SK-N-SH (cell line): ENCODE results near the gene ISCA2. TPM values are rescaled to one million over a fixed set of nuclear protein-coding genes. Genes with fewer than 3 reads are reported as not detected.

Source experiments
- CTCF ChIA-PET: fragments of 300-600, 350-600 bp; formaldehyde crosslinking; extraction: SDS; loops from one replicate; lab custom pipeline; 2021; lab: Yijun Ruan, JAX
- POLR2A ChIA-PET: fragments of 350-600 bp; sonication (Branson Sonifier 250); formaldehyde crosslinking; extraction: SDS; loops from one replicate; lab custom pipeline; 2020; ENCODE audit warnings: antibody characterized with exemption, inconsistent platforms; lab: Yijun Ruan, JAX
- DNase-seq: peaks from one replicate; pipeline ENCODE4 v3.0.0; 2012
- H2AFZ ChIP-seq: fragments of 200-600 bp; sonication (generic); 2 replicates; pipeline ENCODE4 v1.8.1; 2016; ENCODE audit warnings: antibody characterized with exemption, mild to moderate bottlenecking, low read depth
- H3F3A ChIP-seq: fragments of 200-600 bp; sonication (generic); replicated peaks from 2 replicates; pipeline ENCODE3; 2016; ENCODE audit warnings: antibody characterized with exemption, mild to moderate bottlenecking; ENCODE audit not compliant: insufficient read depth
- H3K27ac ChIP-seq, 2 experiments: fragments of 200-500 bp in 1 of 2; fragments of 200-600 bp in 1 of 2; sonication (Bioruptor generic) in 1 of 2; sonication (generic), shearing (Covaris generic) in 1 of 2; 2 replicates each; pipeline versions ENCODE4 v1.5.1 to v1.6.1; 2014 to 2016; ENCODE audit warnings: low read depth in 2 of 2, inconsistent platforms in 1 of 2, low read length in 1 of 2, mild to moderate bottlenecking in 1 of 2, mixed read lengths in 1 of 2
- H3K27me3 ChIP-seq: fragments of 200-600 bp; sonication (generic), shearing (Covaris generic); 2 replicates; pipeline ENCODE4 v1.6.1; 2016; ENCODE audit warnings: mixed run types; ENCODE audit not compliant: insufficient read depth
- H3K36me3 ChIP-seq, 2 experiments: fragments of 200-500 bp in 1 of 2; fragments of 200-600 bp in 1 of 2; sonication (Bioruptor generic) in 1 of 2; sonication (generic) in 1 of 2; replicated peaks in 1 of 2; 2 replicates each; pipeline versions ENCODE3 to v1.5.1; 2014 to 2016; ENCODE audit warnings: low read length in 1 of 2, mild to moderate bottlenecking in 1 of 2; ENCODE audit not compliant: insufficient read depth in 2 of 2, control insufficient read depth in 1 of 2
- H3K4me1 ChIP-seq, 2 experiments: fragments of 200-500 bp in 1 of 2; fragments of 200-600 bp in 1 of 2; sonication (Bioruptor generic) in 1 of 2; sonication (generic), shearing (Covaris generic) in 1 of 2; 2 replicates each; pipeline versions ENCODE4 v1.5.1 to v1.6.1; 2014 to 2016; ENCODE audit warnings: low read depth in 1 of 2, low read length in 1 of 2, mixed run types in 1 of 2; ENCODE audit not compliant: insufficient read depth in 2 of 2, control insufficient read depth in 1 of 2
- H3K4me2 ChIP-seq: fragments of 200-600 bp; sonication (generic), shearing (Covaris generic); 2 replicates; pipeline ENCODE4 v1.6.1; 2017; ENCODE audit warnings: mixed run types
- H3K4me3 ChIP-seq, 2 experiments: fragments of 200-500 bp in 1 of 2; fragments of 200-600 bp in 1 of 2; sonication (Bioruptor generic) in 1 of 2; sonication (generic), shearing (Covaris generic) in 1 of 2; 2 replicates each; pipeline versions ENCODE4 v1.5.1 to v1.8.1; 2014 to 2016; ENCODE audit warnings: low read depth in 2 of 2, inconsistent platforms in 1 of 2, low read length in 1 of 2, mild to moderate bottlenecking in 1 of 2, mixed read lengths in 1 of 2, moderate library complexity in 1 of 2
- H3K79me2 ChIP-seq: fragments of 200-600 bp; sonication (generic); 2 replicates; pipeline ENCODE4 v1.8.1; 2017; ENCODE audit warnings: mild to moderate bottlenecking; ENCODE audit not compliant: insufficient read depth
- H3K9ac ChIP-seq: fragments of 200-600 bp; sonication (generic); 2 replicates; pipeline ENCODE4 v1.6.1; 2017; ENCODE audit warnings: mixed run types
- H3K9me2 ChIP-seq: fragments of 200-600 bp; sonication (generic); 2 replicates; pipeline ENCODE4 v1.6.1; 2017; ENCODE audit warnings: mixed run types
- H3K9me3 ChIP-seq: fragments of 200-600 bp; sonication (generic); 2 replicates; pipeline ENCODE4 v1.6.1; 2017; ENCODE audit warnings: mixed run types, mild to moderate bottlenecking, moderate library complexity
- H4K20me1 ChIP-seq: fragments of 200-600 bp; sonication (generic); 2 replicates; pipeline ENCODE4 v1.6.1; 2017; ENCODE audit warnings: mild to moderate bottlenecking, mixed run types; ENCODE audit not compliant: insufficient read depth
- CTCF ChIP-seq: fragments of 200-600 bp; sonication (generic); IDR thresholded peaks from 2 replicates; pipeline ENCODE4 v1.6.1; 2017; ENCODE audit warnings: antibody characterized with exemption, mild to moderate bottlenecking, moderate library complexity
- EP300 ChIP-seq, 2 experiments: IDR thresholded peaks; 2 replicates each; pipeline versions ENCODE4 v1.4.0 to v1.6.1; 2012; ENCODE audit warnings: borderline replicate concordance in 1 of 2, low read depth in 1 of 2, low read length in 1 of 2
- FOSL2 ChIP-seq: IDR thresholded peaks from 2 replicates; pipeline ENCODE4 v1.4.0; 2012; ENCODE audit warnings: low read depth, mild to moderate bottlenecking, moderate library complexity, borderline replicate concordance
- FOXM1 ChIP-seq: IDR thresholded peaks from 2 replicates; pipeline ENCODE4 v1.4.0; 2012; ENCODE audit warnings: low read depth, mild to moderate bottlenecking
- GATA2 ChIP-seq: sonication (generic); formaldehyde crosslinking; IDR thresholded peaks from 2 replicates; pipeline ENCODE4 v1.5.0; 2020; ENCODE audit warnings: mild to moderate bottlenecking, missing genetic modification reagents
- IRF3 ChIP-seq: fragments of 150-350 bp; IDR thresholded peaks from 2 replicates; pipeline ENCODE4 v1.6.1; 2016; ENCODE audit warnings: mild to moderate bottlenecking, low read depth, low read length
- JUND ChIP-seq: IDR thresholded peaks from 2 replicates; pipeline ENCODE4 v1.4.0; 2012
- MEF2A ChIP-seq: IDR thresholded peaks from 2 replicates; pipeline ENCODE4 v1.4.0; 2012; ENCODE audit warnings: low read depth, borderline replicate concordance
- MXI1 ChIP-seq: IDR thresholded peaks from 2 replicates; pipeline ENCODE4 v1.6.1; 2012; ENCODE audit warnings: mild to moderate bottlenecking, low read depth, low read length, improper control_type of control experiment
- PBX3 ChIP-seq: IDR thresholded peaks from 2 replicates; pipeline ENCODE4; 2012
- POLR2AphosphoS5 ChIP-seq: IDR thresholded peaks from 2 replicates; pipeline ENCODE4 v1.6.1; 2012; ENCODE audit warnings: low read depth, low read length
- RAD21 ChIP-seq: IDR thresholded peaks from 2 replicates; pipeline ENCODE4 v1.6.1; 2012; ENCODE audit warnings: mild to moderate bottlenecking, low read length
- RCOR1 ChIP-seq: fragments of 150-350 bp; IDR thresholded peaks from 2 replicates; pipeline ENCODE4 v1.6.1; 2017; ENCODE audit warnings: antibody characterized with exemption, low read length
- REST ChIP-seq: IDR thresholded peaks from 2 replicates; pipeline ENCODE4 v1.6.1; 2012; ENCODE audit warnings: mild to moderate bottlenecking, low read depth, low read length, moderate library complexity
- RFX5 ChIP-seq: IDR thresholded peaks from 2 replicates; pipeline ENCODE4 v1.6.1; 2012; ENCODE audit warnings: mild to moderate bottlenecking, improper control_type of control experiment, low read length
- RXRA ChIP-seq: IDR thresholded peaks from 2 replicates; pipeline ENCODE4 v1.4.0; 2012; ENCODE audit warnings: low read depth, mild to moderate bottlenecking, borderline replicate concordance
- SMC3 ChIP-seq: IDR thresholded peaks from 2 replicates; pipeline ENCODE4 v1.6.1; 2012; ENCODE audit warnings: low read depth, low read length, improper control_type of control experiment
- TCF12 ChIP-seq: IDR thresholded peaks from 2 replicates; pipeline ENCODE4 v1.4.0; 2012
- USF2 ChIP-seq: fragments of 150-350 bp; IDR thresholded peaks from 2 replicates; pipeline ENCODE4 v1.6.1; 2017; ENCODE audit warnings: antibody characterized with exemption, low read length, low read depth, borderline replicate concordance
- ZBTB33 ChIP-seq: IDR thresholded peaks from 2 replicates; pipeline ENCODE4 v1.4.0; 2012; ENCODE audit warnings: low read depth, borderline replicate concordance
- WGBS: methylation state at CpG from one replicate; pipeline ENCODE4 v1.1.6; 2017; ENCODE audit warnings: low lambda C conversion rate; 5-methylcytosine and 5-hydroxymethylcytosine counted together
- polyA plus RNA-seq, 3 experiments: library from polyadenylated mRNA; depleted of rRNA; stranded (reverse); fragments of >200 nt; gene quantifications; 2 replicates each; pipeline ENCODE4 v1.2.3, GENCODE V29; 2012

The ISCA2 gene
- polyA plus RNA-seq, 1 of the 3 experiments (the other 2 are of a cell fraction), result 51.9 TPM

- TF ChIP-seq RXRA (no peak), RCOR1 (no peak), SMC3 (no peak), POLR2AphosphoS5 (no peak), FOSL2 (no peak)
Measured at GRCh38 chr14:74504412-74504811, 10.8 kb downstream of the ISCA2 start (continued).

- 90% methylated on average over 13 of the region's 20 CpGs for WGBS
- ChIA-PET CTCF (interaction anchor here (0.6 to 7.1 kb wide), 7 partner anchors 16 to 217 kb away, joined by 3 to 68 read pairs (median 4); partner anchors contain the start of gene LTBP2), POLR2A (no interaction called here)
- Histone ChIP-seq H3K4me1 (peaks cover 0 to 16% of the 10 kb centered on the region in 2 experiments; a peak in 1 of 4 replicates), H3K4me2 (no peak overlapping the region), H3K36me3 (peaks cover 26 to 70% of the 10 kb centered on the region in 2 experiments), H3K27me3 (no peaks in the 10 kb centered on the region), H3F3A (peaks cover 20% of the 10 kb centered on the region), H3K27ac (no peak overlapping the region), H3K9me3 (no peaks in the 10 kb centered on the region), H2AFZ (no peak overlapping the region), H3K9me2 (no peaks in the 10 kb centered on the region), H3K79me2 (no peaks in the 10 kb centered on the region), H4K20me1 (no peaks in the 10 kb centered on the region), H3K4me3 (no peak overlapping the region), H3K9ac (no peak overlapping the region)
- DNase-seq, result no peak
- no peak for TF ChIP-seq FOXM1
- TF ChIP-seq MXI1, result no peak
- no peak for TF ChIP-seq SMC3
- TF ChIP-seq RAD21, result no peak
- TF ChIP-seq CTCF, result no peak
- no peak for TF ChIP-seq RFX5
- no peak for TF ChIP-seq ZBTB33
- TF ChIP-seq EP300 (IDR thresholded peaks at IDR 0.05; ENCODE audit: borderline replicate concordance in 1 of 2, low read depth in 1 of 2, low read length in 1 of 2), result no peak
- TF ChIP-seq TCF12, result no peak
- no peak for TF ChIP-seq IRF3
- no peak for TF ChIP-seq PBX3
- no peak for TF ChIP-seq JUND
- no peak for TF ChIP-seq MEF2A
- TF ChIP-seq GATA2 (CRISPR knock-in tag), result no peak
- TF ChIP-seq REST, result no peak
- TF ChIP-seq USF2, result no peak
Measured at GRCh38 chr14:74504874-74505720, 11.5 kb downstream of the ISCA2 start.
